CD14-positive monocyte (primary cell): ENCODE measurements around the gene RANBP6. TPM values are rescaled to one million over a fixed set of nuclear protein-coding genes. Genes with fewer than 3 reads are reported as not detected.
A peak's percentile ranks its signal among the peaks of the same experiment; 100 is the strongest.

ENCODE experiments used
- DNase-seq, 3 donors: peaks; one replicate each; pipeline ENCODE4 v3.0.0-alpha.2; 2011 to 2022
- H2AFZ ChIP-seq: 2 replicates; pipeline ENCODE4 v1.6.0; 2012; ENCODE audit warnings: mild to moderate bottlenecking, low read depth, low read length, inconsistent platforms; ENCODE audit not compliant: insufficient read depth, poor library complexity, severe bottlenecking
- H3K27ac ChIP-seq, 2 donors: 1 replicate in 1 of 2; 2 replicates in 1 of 2; pipeline ENCODE4 v1.5.1; 2012 to 2013; ENCODE audit warnings: low read length in 2 of 2, control low read depth in 1 of 2, inconsistent platforms in 1 of 2, low read depth in 1 of 2, mild to moderate bottlenecking in 1 of 2
- H3K27me3 ChIP-seq, 2 donors: one replicate each; pipeline versions ENCODE4 v1.6.0 to v1.6.1; 2011 to 2013; ENCODE audit warnings: low read length in 2 of 2; ENCODE audit not compliant: control insufficient read depth in 2 of 2, insufficient read depth in 2 of 2
- H3K36me3 ChIP-seq, 2 donors: replicated peaks in 1 of 2; 1 replicate in 1 of 2; 2 replicates in 1 of 2; pipeline versions ENCODE4 v1.5.1 to v1.6.1; 2012 to 2013; ENCODE audit warnings: low read length in 2 of 2, control low read depth in 1 of 2, inconsistent platforms in 1 of 2, mild to moderate bottlenecking in 1 of 2; ENCODE audit not compliant: insufficient read depth in 2 of 2, control insufficient read depth in 1 of 2
- H3K4me1 ChIP-seq, 2 donors: 1 replicate in 1 of 2; 2 replicates in 1 of 2; pipeline versions ENCODE4 v1.5.1 to v1.6.1; 2012 to 2013; ENCODE audit warnings: low read length in 2 of 2, control low read depth in 1 of 2, inconsistent platforms in 1 of 2, mild to moderate bottlenecking in 1 of 2, moderate library complexity in 1 of 2; ENCODE audit not compliant: insufficient read depth in 2 of 2, control insufficient read depth in 1 of 2
- H3K4me2 ChIP-seq: replicated peaks from 2 replicates; pipeline ENCODE3; 2012; ENCODE audit warnings: low read length, moderate library complexity, mild to moderate bottlenecking; ENCODE audit not compliant: poor library complexity, severe bottlenecking; ENCODE audit errors: extremely low read depth
- H3K4me3 ChIP-seq, 3 experiments: fragments of 200-600 bp in 1 of 3; sonication (generic) in 1 of 3; replicated peaks in 1 of 3; 1 replicate in 2 of 3; 2 replicates in 1 of 3; pipeline ENCODE4 v1.5.1; 2011 to 2013; ENCODE audit warnings: low read length in 3 of 3, mild to moderate bottlenecking in 3 of 3, control low read depth in 2 of 3, low read depth in 2 of 3, inconsistent platforms in 1 of 3, moderate library complexity in 1 of 3
- H3K79me2 ChIP-seq: 2 replicates; pipeline ENCODE4 v1.6.0; 2012; ENCODE audit warnings: mild to moderate bottlenecking, control low read depth, inconsistent platforms, low read length, moderate library complexity; ENCODE audit not compliant: insufficient read depth
- H3K9ac ChIP-seq: 2 replicates; pipeline ENCODE4 v1.6.0; 2017; ENCODE audit warnings: low read length, mild to moderate bottlenecking; ENCODE audit not compliant: insufficient read depth, poor library complexity, severe bottlenecking
- H3K9me3 ChIP-seq, 2 donors: replicated peaks in 1 of 2; 1 replicate in 1 of 2; 2 replicates in 1 of 2; pipeline versions ENCODE4 v1.5.1 to v1.6.1; 2012 to 2013; ENCODE audit warnings: low read length in 2 of 2, control low read depth in 1 of 2; ENCODE audit not compliant: control insufficient read depth in 1 of 2, insufficient read depth in 1 of 2
- H4K20me1 ChIP-seq: 2 replicates; pipeline ENCODE4 v1.6.0; 2012; ENCODE audit warnings: mild to moderate bottlenecking, low read length, control low read depth, moderate library complexity; ENCODE audit not compliant: insufficient read depth
- H3K27ac Mint-ChIP-seq, 7 donors: one replicate each; pipeline ENCODE4 v1.8.0; 2020; ENCODE audit warnings: mild to moderate bottlenecking in 7 of 7, mixed read lengths in 7 of 7, moderate library complexity in 6 of 7, inconsistent platforms in 2 of 7
- H3K27me3 Mint-ChIP-seq, 3 donors: one replicate each; pipeline ENCODE4 v1.8.0; 2021 to 2022; ENCODE audit warnings: low read depth in 3 of 3, mild to moderate bottlenecking in 3 of 3, mixed read lengths in 3 of 3, moderate library complexity in 3 of 3, inconsistent platforms in 1 of 3
- H3K36me3 Mint-ChIP-seq, 2 donors: one replicate each; pipeline ENCODE4 v1.8.0; 2020; ENCODE audit warnings: mixed read lengths in 2 of 2, inconsistent platforms in 1 of 2, mild to moderate bottlenecking in 1 of 2
- H3K4me1 Mint-ChIP-seq: one replicate; pipeline ENCODE4 v1.8.0; 2020; ENCODE audit warnings: mild to moderate bottlenecking, mixed read lengths
- H3K4me3 Mint-ChIP-seq, 2 donors: one replicate each; pipeline ENCODE4 v1.8.0; 2020; ENCODE audit warnings: mild to moderate bottlenecking in 2 of 2, mixed read lengths in 2 of 2, moderate library complexity in 1 of 2
- H3K9me3 Mint-ChIP-seq, 7 donors: one replicate each; pipeline ENCODE4 v1.8.0; 2020 to 2022; ENCODE audit warnings: mixed read lengths in 7 of 7, mild to moderate bottlenecking in 6 of 7, moderate library complexity in 6 of 7, inconsistent platforms in 2 of 7
- WGBS: methylation state at CpG from one replicate; pipeline ENCODE4 v1.1.5; 2013; ENCODE audit warnings: missing lambda C conversion rate; ENCODE audit not compliant: insufficient coverage; 5-methylcytosine and 5-hydroxymethylcytosine counted together
- intact Hi-C, 2 donors: fragments of 100-400 bp; cut with micrococcal nuclease; formaldehyde crosslinking; loops; one replicate each; pipeline versions ENCODE4 v1.15.0 to v1.15.1; 2023
- polyA plus RNA-seq, 3 donors: library from polyadenylated mRNA; depleted of rRNA in 1 of 3; unstranded in 2 of 3; stranded (reverse) in 1 of 3; fragments of 300-500 nt in 2 of 3; fragments of >200 nt in 1 of 3; fragmentation: Illumina TruSeq in 2 of 3; gene quantifications; 1 replicate in 2 of 3; 2 replicates in 1 of 3; pipeline ENCODE4 v1.2.3, GENCODE V29; 2012 to 2021
- TF ChIP-seq, protein P1 (sequence below): fragments of 200-600 bp; IDR thresholded peaks from one replicate; pipeline ENCODE4 v1.8.0; 2022; ENCODE audit warnings: antibody characterized with exemption, mild to moderate bottlenecking

RANBP6 gene
- polyA plus RNA-seq, 3 donors = 6.1 to 16.0 (median 15.7) TPM

DNA sequence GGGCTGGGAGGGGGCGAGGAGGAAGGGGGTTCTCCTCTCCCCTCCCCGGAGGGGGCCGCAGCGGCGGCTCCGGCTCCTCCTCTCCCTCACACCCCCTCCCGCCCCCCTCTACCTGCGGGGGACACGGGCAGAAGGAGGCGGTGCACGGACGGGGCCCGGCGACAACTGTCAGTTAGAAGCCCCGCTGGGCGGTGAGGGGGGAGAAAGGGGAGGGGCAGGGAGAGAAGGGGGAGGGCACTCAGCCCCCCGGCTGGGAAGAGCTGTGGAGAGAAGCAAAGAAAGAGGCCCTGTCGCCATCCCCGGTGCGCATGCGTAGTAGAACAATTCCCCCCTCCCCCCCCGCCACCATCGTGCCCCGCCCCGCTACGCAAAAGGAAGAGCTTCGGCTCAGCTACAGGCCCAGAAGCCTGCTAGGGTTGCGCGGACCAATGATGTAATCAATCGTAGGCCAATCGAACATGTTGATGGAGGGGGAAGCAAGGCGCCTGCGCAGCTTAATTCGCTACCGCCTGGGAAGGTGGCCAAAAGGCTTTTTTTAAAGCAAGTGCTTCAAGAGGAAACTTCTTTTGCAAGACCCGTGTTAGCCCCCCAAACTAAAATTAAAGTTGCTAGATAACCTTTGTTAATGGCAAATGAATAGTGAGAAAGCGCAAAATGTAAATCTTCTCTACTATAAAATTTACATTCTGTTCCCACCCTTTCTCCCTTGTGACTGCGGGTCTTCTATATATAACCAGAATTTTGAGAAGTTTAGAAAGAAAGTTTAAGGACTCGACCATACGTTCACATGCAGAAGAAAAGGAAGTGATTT is 7.0 kb downstream of the RANBP6 start:
- DNase-seq = peak; percentile 97 to 99 (median 98)
- H3K9me3 ChIP-seq = no peaks in the 10 kb centered on the region
- Mint-ChIP-seq H3K36me3 (peaks cover 17 to 28% of the 10 kb centered on the region in 2 donors), H3K27me3 (no peaks in the 10 kb centered on the region), H3K9me3 (no peaks in the 10 kb centered on the region), H3K4me1 (peaks cover 31% of the 10 kb centered on the region), H3K4me3 (peak overlapping the region; percentile 79 to 84), H3K27ac (peak overlapping the region; percentile 79 to 95 (median 90))
- 0% methylated on average over 5 of the region's 40 CpGs for WGBS
- intact Hi-C loops = loop anchor here in 1 of 2 donors (5.0 kb wide), 1 partner anchor 381 kb away; the partner anchor contains the start of gene RIC1
- H3K4me1 ChIP-seq = peaks cover 18 to 26% of the 10 kb centered on the region in 2 donors
- H3K4me2 ChIP-seq = peak overlapping the region; percentile 93
- no peaks in the 10 kb centered on the region for H3K27me3 ChIP-seq
- peak overlapping the region; percentile 85 for H2AFZ ChIP-seq
- peak overlapping the region; percentile 90 to 93 (median 92) for H3K4me3 ChIP-seq
- H4K20me1 ChIP-seq = peaks cover 35% of the 10 kb centered on the region
- peak overlapping the region; percentile 81 to 92 for H3K27ac ChIP-seq
- peaks cover 89% of the 10 kb centered on the region for H3K79me2 ChIP-seq
- peaks cover 9 to 38% of the 10 kb centered on the region in 2 donors for H3K36me3 ChIP-seq
- peak overlapping the region; percentile 93 for H3K9ac ChIP-seq
- TF ChIP-seq, protein P1, sequence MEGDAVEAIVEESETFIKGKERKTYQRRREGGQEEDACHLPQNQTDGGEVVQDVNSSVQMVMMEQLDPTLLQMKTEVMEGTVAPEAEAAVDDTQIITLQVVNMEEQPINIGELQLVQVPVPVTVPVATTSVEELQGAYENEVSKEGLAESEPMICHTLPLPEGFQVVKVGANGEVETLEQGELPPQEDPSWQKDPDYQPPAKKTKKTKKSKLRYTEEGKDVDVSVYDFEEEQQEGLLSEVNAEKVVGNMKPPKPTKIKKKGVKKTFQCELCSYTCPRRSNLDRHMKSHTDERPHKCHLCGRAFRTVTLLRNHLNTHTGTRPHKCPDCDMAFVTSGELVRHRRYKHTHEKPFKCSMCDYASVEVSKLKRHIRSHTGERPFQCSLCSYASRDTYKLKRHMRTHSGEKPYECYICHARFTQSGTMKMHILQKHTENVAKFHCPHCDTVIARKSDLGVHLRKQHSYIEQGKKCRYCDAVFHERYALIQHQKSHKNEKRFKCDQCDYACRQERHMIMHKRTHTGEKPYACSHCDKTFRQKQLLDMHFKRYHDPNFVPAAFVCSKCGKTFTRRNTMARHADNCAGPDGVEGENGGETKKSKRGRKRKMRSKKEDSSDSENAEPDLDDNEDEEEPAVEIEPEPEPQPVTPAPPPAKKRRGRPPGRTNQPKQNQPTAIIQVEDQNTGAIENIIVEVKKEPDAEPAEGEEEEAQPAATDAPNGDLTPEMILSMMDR = no peak

- intact Hi-C loops = loop anchor here in 1 of 2 donors (5.0 kb wide), 1 partner anchor 380 kb away; the partner anchor contains the start of gene RIC1
- H3K4me3 Mint-ChIP-seq = peak overlapping the region; percentile 87 to 93
- no peaks in the 10 kb centered on the region for H3K27me3 ChIP-seq
These were observed 7.7 kb downstream of the RANBP6 start for GRCh38 chr9:6007770-6008168.

More at GRCh38 chr9:6007770-6008168, 7.7 kb downstream of the RANBP6 start:
- H3K4me1 Mint-ChIP-seq = peaks cover 28% of the 10 kb centered on the region
- TF ChIP-seq, protein P1 = no peak
- H3K4me1 ChIP-seq = peaks cover 17 to 26% of the 10 kb centered on the region in 2 donors
- peak overlapping the region; percentile 90 to 93 (median 92) for H3K4me3 ChIP-seq
- peak overlapping the region; percentile 93 for H3K4me2 ChIP-seq
- WGBS = 0% methylated on average over 11 of the region's 54 CpGs
- peaks cover 41% of the 10 kb centered on the region for H4K20me1 ChIP-seq
- no peaks in the 10 kb centered on the region for H3K27me3 Mint-ChIP-seq
- H3K36me3 ChIP-seq = peaks cover 5 to 35% of the 10 kb centered on the region in 2 donors
- peak overlapping the region; percentile 85 for H2AFZ ChIP-seq
- peak; percentile 12 to 50 (median 49) for DNase-seq
- H3K79me2 ChIP-seq = peaks cover 89% of the 10 kb centered on the region
- H3K36me3 Mint-ChIP-seq = peaks cover 11 to 22% of the 10 kb centered on the region in 2 donors
- peak overlapping the region; percentile 81 to 92 for H3K27ac ChIP-seq
- H3K27ac Mint-ChIP-seq = peak overlapping the region; percentile 11 to 92 (median 89)
- H3K9me3 ChIP-seq = no peaks in the 10 kb centered on the region
- H3K9me3 Mint-ChIP-seq = no peaks in the 10 kb centered on the region
- peak overlapping the region; percentile 93 for H3K9ac ChIP-seq
